Hypothalamus (tissue), 51 donors: ENCODE results near the gene STX2.
"Not testable (repeated sequence)": the region's sequence is repeated elsewhere in the genome, so short reads cannot be mapped to it uniquely, and the experiment has no call there.

Experiments
- DNase-seq, 51 donors: peaks; one replicate each; lab custom pipeline; 2025; lab: John Stamatoyannopoulos, UW

STX2 gene

DNA sequence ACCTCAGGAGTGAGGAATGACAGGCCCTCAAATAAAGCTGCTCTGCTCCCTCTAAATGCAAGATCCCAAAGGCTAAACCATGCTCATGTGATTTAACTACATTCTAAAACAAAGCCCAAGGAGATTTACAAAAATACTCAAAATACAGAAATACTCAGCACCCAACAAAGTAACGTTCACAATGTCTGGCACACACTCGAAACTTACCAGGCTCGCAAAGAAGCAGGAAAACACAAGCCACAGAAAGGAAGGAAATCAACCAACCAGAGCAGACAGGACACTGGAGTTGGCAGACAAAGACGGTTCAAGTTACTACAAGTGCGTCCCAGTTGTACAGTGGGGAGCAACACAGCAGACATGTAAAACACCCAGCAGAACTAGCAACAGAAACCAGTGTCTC lies 33.4 kb downstream of the STX2 start:
- no peak for DNase-seq

DNA sequence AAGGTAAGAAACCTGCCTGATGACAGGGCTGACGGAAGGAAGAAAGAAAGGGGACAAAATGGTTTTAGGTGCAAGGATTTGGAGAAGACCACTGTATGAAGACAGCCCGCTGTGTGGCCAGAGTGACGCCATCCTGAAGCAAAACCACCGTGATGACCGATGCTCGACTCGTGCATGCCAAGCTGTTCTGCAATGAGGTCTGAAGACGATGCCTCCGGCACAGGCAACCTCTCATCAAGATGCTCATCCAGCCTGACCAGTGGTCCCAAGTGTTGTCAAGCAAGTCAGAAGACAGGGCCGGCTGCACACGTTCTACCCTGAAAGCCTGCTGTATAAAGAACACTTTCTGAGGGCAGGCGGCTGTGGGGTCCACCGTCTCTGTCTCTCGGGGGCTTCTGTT lies 34.8 kb downstream of the STX2 start:
- DNase-seq: no peak

DNA sequence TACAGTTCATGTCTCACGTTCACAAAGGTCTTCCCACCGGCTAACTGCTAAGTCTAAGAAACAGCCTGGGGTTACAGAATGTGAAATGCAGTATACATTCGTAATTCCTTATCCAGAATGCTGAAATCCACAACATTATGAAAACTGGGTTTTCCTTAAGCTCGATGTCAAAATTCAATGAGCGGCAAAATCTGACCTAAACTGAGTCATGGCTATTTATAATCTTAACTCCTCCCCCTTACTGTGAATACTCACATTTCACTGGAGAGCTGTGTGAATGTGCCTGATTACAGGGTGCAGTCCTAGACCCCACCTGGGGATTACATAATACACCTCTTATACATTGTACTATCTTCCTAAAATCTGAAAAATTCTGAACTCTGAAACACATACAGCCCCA lies 35.3 kb downstream of the STX2 start:
- DNase-seq: no peak

- DNase-seq: no peak
These were observed 38.7 kb downstream of the STX2 start for GRCh38 chr12:130800312-130800711.

- no peak for DNase-seq
These were observed 40.0 kb downstream of the STX2 start for GRCh38 chr12:130799051-130799450.

DNA sequence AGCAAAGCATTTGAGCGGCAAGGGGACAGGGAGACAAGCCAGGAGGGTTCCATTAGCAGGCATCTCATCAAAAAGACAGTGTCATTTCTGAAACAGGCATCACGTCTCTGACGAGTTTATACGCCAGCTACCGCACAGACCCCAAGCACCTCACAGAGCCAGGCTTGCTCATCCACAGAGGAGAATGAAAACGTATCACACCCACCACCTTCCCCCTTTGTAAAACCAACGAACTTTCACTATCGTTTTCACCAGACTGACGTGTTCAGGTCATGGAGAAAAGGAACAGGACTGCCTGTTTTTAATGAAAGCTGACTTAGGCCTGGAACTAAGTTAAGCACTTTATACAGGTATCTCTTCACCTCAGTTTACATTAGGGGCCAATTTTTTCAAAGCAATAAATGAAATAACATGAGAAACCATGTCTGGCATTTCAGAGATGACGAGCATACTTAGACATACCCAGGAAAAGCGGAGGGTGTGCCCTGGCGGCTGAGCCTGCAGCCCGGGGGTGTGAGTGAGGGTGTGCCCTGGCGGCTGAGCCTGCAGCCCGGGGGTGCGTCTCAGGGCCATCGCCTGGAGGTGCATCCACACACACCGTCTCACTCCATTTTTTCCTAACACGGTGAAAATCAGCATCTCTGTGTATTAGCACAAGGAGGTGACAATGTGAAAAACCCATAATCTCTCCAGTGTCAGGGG lies 41.9 kb downstream of the STX2 start:
- DNase-seq: no peak

DNA sequence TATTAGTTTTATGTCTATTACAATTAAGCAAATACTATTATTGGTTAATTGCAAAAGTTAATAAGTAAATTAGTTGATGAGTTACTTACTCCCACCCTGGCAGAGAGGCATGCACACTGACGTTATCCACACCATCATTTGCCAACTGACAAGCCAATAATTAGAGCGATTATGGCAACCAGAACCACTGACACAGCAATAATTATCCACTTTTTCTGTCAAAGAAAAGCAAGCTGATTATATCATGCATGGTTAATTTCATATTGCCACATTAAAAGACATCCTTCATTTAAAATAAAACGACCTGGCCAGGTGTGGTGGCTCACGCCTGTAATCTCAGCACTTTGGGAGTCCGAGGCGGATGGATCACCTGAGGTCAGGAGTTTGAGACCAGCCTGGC lies 43.1 kb downstream of the STX2 start:
- no peak for DNase-seq

GRCh38 chr12:130793554-130793849 lies 45.5 kb downstream of the STX2 start:
- no peak for DNase-seq

DNA sequence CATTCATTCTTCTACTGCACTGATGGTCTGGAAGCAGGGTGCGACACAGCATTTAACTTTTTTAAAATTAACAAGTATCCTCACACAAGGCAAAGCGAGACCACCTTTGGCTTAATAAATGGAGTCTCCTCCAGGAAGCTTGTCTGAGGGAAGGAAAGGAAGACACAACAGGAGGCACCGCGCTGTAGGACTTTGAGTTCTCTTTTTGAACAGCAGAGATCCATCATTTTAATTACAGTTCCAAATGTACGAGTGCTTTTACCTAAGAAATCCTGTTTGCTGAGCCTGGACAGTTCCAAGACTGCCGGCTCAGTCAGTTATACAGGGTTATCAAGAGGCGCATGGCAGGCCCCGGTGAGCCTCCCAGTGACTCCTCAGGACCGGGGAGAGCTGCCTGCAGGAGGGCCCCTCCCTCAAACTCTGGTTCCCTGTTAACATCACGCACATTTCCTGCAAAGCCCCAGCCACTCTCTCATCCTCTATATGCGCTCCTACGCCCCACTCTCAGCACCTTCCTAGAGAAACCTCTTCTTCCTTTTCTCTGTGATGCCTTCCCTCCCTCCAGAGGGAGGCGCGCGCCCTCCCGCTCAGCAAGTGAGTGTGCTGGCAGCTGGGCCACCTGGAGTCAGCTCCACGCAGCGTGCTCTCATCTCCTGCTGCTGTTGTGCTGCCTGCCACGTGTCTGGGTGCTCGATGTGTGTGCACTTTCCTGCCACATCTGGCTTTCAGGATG lies 46.1 kb downstream of the STX2 start:
- no peak for DNase-seq

DNA sequence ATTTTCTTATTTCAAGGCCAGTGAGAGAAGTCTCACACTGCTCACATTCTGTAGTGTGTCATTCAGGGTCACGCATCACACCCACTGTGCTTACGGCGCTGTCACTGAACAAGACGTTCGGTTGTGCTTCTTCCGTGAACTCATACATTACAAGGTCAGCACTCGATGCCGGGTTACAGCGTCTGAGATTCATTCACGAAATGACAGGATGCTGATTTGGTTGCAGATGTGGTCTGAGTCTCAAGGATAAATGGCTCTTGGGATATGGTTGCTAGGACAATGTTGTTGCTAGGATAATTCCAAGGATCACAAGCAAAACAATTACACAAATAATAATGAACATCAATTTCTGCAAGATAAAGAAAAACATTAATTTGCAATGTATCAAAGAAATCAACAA lies 47.4 kb downstream of the STX2 start:
- peak in 1 of 51 donors; percentile 16 for DNase-seq

- DNase-seq: no peak
These were observed 50.5 kb downstream of the STX2 start for GRCh38 chr12:130788515-130788914.

DNA sequence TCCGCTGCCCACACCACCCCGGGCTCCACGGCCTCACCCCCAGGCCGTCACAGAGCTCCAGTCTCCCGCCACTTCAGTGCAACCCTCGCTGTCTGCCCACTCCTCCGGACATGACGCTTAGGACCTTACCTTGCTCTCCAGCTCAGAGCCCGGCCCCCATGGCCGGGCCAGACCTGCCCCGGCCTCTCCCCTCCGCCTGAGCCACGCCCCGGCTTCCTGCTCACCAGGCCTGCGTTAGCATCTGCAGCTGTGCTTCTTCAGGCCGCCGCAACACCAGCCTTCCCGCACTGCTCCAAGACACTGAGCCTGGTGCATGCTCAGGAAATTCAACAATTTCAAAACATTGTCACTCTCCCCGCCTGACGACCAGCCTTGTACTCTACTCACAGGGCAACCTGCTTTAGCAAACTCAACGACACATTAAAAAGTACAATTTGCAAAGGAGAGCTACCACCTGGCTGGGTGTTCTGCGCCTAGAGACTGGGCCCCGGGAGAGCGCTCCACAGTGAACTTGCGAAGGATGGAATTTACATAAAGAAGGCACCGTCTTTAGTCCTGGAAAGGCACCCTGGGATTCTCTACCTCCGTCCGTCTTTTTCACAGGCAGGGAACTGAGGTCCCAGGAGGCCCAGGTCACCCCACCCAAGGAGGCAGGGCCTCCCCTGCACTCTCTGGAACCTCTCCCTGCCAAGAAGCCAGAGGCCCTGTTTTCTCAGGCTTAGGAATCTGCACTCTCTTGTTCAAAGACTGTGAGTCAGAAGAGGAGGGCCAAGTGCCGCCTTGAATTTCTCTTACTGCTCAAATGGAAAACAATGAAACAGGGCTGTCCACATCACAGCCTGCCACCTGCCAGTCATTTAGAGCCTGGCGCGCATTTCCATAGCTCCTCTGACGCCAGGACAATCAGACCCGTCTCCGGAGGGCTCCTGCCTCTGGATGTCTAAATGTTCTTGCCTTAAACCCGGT lies 51.3 kb downstream of the STX2 start:
- DNase-seq: peak in 2 of 51 donors; percentile 12 to 17

GRCh38 chr12:130787041-130787440 lies 52.0 kb downstream of the STX2 start:
- DNase-seq: no peak

DNA sequence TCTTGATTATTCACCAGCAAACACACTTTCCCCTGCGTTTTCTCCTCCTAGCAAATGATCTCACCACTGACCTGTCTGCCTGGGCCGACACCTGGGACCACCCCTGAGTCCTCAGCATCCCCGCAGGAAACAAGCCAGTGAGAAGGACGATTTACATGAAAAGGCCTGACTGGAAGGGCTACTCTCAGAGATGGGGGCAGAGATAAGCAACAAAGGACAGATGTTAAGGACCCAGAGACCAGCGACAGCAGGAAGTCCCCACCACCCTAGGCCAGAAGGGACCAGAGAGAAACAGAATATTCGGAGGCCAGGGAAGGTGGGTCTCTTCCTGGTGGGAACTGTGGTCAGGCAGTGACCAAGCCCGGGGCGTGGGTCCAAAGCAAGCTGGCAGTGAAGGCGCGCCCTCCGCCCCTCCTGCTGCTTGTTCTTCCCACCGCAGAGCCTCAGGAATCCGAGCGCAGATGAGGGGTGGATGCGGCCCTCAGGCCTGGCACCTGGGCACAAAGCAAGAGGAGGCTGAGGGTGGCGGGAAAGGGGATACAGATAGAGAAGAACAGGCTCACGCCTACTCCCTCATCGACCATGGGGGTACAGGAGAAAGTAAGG lies 55.8 kb downstream of the STX2 start:
- DNase-seq: no peak

GRCh38 chr12:130782245-130782644 lies 56.8 kb downstream of the STX2 start:
- DNase-seq: not testable (repeated sequence)

GRCh38 chr12:130780880-130781575 lies 58.0 kb downstream of the STX2 start:
- no peak for DNase-seq

GRCh38 chr12:130780325-130780724 lies 58.7 kb downstream of the STX2 start:
- DNase-seq: no peak

GRCh38 chr12:130778776-130779175 lies 60.3 kb downstream of the STX2 start:
- DNase-seq: no peak

DNA sequence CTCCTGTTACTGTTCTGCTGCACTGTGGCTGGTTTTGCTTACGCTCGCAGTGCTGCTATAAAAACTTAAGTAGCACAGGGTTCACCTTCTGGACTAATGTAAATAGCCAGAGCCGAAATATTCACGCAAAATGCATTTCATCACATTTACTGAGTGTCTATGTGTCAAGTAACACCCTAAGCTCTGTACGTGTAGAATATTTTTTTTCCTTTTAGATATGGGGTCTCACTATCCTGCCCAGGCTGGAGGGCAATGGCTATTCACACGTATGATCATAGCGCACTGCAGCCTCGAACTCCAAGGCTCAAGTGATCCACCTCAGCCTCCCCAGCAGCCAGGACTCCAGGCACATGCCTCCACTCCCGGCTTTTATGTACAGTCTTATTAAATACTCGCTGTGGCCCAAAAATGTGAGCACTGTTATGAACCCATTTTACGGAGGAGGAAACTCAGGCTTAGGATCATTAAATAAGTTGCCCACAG lies 62.2 kb downstream of the STX2 start:
- DNase-seq: no peak
